Stimulated activated CD4-positive, alpha-beta T cell treated with anti-CD3 and anti-CD28 coated beads, TNF-alpha, amount 100 ng/mL, for 1 hour (primary cell): Measurements from ENCODE around the gene SLC25A11.

Experiments
- DNase-seq, 3 donors: peaks; one replicate each; pipeline ENCODE4 v3.0.0-alpha.2; 2020; ENCODE audit warnings: low read depth in 3 of 3, low spot score in 1 of 3

The SLC25A11 gene

DNA sequence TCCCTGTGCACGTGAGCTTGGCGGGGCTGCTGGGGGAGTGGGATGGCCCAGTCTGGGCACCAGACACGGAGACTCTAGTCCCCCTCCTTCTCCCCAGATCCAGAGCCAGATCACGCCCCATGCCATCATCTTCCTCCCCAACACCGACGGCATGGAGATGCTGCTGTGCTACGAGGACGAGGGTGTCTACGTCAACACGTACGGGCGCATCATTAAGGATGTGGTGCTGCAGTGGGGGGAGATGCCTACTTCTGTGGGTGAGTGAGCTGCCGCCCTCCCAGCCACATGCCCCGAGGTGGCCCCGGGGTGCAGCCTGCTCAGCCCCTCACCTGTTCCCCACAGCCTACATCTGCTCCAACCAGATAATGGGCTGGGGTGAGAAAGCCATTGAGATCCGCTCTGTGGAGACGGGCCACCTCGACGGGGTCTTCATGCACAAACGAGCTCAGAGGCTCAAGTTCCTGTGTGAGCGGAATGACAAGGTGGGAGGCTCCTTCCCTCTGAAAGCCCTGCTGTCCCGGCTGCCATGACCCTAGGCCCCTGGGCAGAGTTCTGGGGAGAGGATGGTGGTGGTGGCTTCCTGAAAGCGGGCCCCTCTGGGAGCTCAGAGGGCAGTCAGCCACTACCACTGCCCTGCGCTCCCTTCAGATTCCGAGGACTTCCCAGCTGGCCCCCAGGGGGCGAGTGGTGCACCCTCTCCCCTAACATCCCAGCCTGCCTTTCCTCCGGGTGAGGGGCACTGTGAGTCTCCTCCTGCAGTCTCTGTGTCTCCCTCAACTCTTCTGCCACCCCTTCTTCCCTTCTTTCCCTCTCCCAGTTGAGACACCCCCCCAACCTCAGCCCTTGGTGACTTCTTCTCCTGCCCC lies 43.3 kb downstream of the SLC25A11 start:
- no peak for DNase-seq

DNA sequence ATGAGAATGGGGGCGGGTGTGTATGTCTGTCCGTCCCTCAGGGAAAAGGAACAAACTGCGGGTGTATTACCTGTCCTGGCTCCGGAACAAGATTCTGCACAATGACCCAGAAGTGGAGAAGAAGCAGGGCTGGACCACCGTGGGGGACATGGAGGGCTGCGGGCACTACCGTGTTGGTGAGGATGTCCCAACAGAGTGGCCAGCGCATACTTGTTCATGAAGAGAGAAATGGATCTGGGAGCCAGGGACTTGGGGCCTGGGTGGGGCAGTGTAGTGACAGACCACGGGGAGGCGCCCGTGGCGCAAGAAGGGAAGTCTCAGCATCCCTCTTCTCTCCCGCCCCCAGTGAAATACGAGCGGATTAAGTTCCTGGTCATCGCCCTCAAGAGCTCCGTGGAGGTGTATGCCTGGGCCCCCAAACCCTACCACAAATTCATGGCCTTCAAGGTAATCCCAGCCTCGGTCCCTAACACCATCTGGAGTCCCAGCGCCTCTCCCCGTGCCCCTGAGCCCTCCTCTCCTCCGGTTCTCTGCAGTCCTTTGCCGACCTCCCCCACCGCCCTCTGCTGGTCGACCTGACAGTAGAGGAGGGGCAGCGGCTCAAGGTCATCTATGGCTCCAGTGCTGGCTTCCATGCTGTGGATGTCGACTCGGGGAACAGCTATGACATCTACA lies 44.1 kb downstream of the SLC25A11 start:
- DNase-seq = no peak

DNA sequence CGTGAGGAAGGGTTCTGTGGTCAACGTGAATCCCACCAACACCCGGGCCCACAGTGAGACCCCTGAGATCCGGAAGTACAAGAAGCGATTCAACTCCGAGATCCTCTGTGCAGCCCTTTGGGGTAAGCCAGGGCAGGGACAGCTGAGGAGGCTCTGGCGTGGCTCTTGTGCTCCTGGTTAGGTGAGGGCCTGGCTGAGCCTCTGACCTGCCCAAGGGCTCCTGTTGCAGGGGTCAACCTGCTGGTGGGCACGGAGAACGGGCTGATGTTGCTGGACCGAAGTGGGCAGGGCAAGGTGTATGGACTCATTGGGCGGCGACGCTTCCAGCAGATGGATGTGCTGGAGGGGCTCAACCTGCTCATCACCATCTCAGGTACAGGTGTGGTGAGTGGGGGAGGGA lies 44.7 kb downstream of the SLC25A11 start:
- no peak for DNase-seq

DNA sequence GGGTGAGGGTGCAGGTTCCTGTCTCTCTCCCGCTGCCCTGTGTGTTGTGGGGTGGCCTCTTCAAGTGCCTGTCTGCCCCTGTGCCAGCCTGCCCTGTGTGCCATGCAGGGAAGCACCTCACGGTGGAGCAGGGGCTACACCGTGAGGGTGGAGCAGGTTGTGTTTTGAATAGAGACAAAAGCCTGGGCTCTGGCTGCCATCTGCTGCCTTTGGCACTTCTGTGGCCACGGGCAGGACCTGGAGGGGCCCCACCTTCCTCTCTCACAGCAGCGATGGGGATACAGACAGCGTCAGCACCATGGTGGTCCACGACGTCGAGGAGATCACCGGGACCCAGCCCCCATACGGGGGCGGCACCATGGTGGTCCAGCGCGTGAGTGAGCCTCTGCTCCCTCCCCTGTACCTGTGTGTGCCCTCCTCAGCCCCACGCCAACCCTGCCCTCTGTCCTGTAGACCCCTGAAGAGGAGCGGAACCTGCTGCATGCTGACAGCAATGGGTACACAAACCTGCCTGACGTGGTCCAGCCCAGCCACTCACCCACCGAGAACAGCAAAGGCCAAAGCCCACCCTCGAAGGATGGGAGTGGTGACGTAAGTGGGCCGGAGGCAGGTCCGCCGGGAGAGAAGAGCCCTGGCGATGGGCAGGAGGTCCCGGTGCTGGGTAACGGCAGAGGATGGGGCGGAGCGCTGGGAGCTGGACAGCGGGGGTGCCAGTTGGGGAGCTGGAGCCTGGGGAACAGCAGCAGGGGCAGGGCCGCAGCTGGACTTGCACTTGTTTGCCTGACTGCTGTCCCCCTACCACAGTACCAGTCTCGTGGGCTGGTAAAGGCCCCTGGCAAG lies 45.9 kb downstream of the SLC25A11 start:
- DNase-seq = no peak

DNA sequence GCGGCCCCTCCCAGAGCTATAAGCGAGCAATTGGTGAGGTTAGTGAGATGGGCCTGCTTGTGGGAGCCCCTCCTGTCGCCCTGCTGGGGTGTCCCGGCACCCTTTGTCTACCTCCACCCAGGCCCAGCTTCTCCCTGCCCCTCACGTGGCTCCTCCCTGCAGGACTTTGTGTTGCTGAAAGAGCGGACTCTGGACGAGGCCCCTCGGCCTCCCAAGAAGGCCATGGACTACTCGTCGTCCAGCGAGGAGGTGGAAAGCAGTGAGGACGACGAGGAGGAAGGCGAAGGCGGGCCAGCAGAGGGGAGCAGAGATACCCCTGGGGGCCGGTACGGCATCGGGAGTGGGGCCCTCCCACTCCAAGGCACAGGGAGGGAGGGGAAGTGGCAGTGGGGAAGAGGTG lies 46.6 kb downstream of the SLC25A11 start:
- no peak for DNase-seq

DNA sequence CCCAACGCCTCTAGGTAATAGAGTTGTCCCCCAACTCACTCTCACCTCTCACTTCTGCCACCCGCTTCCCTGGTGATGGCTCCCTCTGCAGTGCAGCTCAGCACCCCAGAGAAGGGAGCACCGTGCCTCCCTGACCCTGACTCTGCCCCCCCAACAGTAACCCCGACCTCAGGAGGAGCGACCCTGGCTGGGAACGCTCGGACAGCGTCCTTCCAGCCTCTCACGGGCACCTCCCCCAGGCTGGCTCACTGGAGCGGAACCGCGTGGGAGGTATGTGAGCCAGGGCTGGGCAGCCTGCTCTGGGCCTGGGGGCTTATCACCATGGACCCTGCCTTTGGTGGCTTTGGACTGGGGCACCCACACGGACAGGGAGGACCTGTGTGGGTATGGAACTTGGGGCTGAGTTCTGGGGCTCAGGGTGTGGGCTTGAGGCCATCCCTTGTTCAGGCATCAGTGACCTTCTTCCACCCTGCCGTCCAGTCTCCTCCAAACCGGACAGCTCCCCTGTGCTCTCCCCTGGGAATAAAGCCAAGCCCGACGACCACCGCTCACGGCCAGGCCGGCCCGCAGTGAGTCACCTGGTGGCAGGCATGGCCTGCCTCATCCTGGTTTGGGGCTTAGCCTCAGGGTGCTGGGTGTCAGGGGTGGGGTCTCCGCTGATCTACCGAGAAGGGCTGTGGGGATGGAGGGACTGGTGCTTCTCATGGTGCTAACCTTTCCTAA lies 47.2 kb downstream of the SLC25A11 start:
- DNase-seq = no peak

DNA sequence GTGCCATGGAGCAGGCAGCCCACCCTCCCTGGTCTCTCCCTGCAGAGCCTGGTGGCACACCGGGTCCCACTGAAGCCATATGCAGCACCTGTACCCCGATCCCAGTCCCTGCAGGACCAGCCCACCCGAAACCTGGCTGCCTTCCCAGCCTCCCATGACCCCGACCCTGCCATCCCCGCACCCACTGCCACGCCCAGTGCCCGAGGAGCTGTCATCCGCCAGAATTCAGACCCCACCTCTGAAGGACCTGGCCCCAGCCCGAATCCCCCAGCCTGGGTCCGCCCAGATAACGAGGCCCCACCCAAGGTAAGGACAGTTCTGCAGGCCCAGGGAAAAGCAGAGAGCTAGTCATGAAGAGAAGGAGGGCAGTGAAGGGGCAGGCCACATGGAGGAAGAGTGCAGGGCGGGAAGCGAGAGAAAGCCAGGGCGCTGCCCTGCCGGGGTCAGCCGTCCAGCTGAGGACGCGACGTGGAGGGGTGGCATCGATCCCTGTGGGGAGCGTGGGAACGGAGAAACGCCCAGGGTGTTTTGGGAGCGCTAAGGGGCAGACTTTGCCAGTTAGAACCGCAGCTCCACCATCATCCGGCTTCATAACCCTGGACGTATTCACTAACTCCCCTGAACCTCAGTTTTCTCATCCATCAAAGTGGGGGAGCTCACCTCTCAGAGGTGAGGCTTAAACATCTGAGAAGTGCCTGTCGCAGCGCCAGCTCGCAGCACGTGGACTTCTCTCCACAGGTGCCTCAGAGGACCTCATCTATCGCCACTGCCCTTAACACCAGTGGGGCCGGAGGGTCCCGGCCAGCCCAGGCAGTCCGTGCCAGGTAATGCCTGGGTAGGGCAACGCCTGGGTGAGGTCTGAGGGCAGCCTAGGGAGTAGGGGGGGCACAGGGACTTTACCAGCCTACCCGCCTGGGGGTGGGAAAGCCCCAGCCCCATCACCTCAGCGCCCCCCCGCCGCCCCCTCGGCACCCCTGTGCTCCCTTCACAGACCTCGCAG lies 48.1 kb downstream of the SLC25A11 start:
- DNase-seq = no peak

DNA sequence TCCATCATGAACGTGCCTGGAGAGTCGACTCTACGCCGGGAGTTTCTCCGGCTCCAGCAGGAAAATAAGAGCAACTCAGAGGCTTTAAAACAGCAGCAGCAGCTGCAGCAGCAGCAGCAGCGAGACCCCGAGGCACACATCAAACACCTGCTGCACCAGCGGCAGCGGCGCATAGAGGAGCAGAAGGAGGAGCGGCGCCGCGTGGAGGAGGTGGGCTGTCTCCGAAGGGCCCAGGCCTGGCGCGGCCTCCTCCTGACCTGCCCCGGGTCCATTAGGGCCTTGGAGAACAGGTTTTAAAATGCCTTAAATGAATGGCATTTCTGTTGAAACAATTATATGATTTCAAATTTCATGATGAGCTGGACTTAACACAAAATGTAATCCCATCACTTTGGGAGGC lies 52.3 kb downstream of the SLC25A11 start:
- DNase-seq = no peak
